GM15510 (cell line): Measurements from ENCODE around the gene GPR156.

Experiments used
- POLR2A ChIP-seq: IDR thresholded peaks from 3 replicates; pipeline ENCODE4 v1.6.1; 2011; ENCODE audit warnings: borderline replicate concordance; ENCODE audit not compliant: insufficient read length; ENCODE audit errors: extremely low read depth

The GPR156 gene

GRCh38 chr3:120137548-120137947 is 147.5 kb downstream of the GPR156 start:
- no peak for TF ChIP-seq POLR2A

GRCh38 chr3:120130656-120131055 is 154.4 kb downstream of the GPR156 start:
- no peak for TF ChIP-seq POLR2A

GRCh38 chr3:120129718-120130513 is 155.1 kb downstream of the GPR156 start:
- TF ChIP-seq POLR2A: no peak

DNA sequence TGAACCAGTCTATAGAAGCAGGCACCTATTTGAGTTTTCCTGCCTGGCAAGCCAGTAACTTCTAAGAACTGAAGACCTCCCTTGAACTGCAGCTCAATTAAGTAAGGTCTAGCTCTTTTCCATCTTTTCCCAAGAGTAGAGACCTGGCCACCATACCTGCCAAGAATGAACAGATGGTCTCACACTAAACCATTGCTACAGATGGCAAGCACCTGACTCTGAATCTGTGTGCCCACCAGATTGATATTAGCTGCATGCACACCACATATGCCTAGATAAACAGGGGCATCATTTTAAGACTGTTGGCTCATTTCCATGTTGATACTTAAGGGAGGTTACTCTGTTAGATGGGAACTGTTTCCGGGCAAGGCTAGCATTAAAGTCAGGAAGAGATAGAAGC is 156.0 kb downstream of the GPR156 start:
- TF ChIP-seq POLR2A: no peak

- no peak for TF ChIP-seq POLR2A
Measured at GRCh38 chr3:120125992-120126391, 159.0 kb downstream of the GPR156 start.

DNA sequence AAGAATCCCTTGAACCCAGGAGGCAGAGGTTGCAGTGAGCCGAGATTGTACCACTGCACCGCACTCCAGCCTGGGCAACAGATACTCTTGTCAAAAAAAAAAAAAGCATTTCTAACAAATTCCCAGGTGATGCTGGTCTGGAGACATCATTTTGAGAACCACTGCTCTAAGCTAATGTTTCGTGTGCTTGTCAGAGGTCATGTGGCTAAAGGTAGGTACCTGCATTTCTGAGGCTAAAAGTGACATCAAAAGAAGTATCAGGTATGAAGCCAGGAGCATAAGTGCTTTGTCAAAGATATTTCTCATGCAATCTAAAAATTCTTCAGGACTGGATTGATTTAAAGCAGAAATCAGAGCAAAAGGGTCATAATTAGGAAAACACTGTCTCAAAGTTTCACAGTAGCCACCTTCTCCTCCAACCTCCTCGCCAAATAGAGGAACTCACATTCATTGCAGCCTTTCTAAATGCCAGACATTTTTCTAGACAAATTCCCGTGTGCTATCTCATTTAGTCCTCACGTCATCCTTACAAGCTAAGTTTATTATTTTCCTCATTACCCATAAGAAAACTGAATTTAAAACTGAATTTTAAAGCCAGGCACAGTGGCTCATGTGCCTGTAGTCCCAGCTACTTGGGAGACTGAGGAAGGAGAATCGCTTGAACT is 165.0 kb downstream of the GPR156 start:
- no peak for TF ChIP-seq POLR2A
